ENCODE measurements around the gene F11R. TPM values are rescaled to one million over a fixed set of nuclear protein-coding genes. Genes with fewer than 3 reads are reported as not detected.

F11R gene
- total RNA-seq, 6 experiments from 2014 or later: 0.05 to 0.38 (median 0.14) TPM; not detected in 2

DNA sequence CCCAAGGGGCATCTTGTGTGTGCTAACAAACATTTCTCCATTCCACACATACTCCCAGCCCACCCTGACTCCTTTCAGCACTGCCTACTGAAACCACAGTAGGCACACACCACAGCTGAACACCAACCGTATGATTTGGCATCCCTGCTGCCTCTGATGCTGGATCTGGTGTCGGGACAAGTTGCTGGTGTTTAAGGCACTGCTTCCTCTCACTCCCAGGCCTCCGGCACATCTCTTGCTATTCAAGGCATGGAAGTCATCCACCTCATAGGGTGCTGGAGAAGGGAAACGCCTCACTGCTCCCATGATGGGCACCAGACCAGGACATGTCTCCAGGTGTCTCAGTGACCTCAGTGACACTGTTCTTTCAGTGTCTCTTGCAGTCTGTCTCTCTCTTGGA, 64.0 kb downstream of the F11R start:
- TF ChIP-seq CTCF (IDR thresholded peaks at IDR 0.05): no peak
- no peaks in the 10 kb centered on the region for H3K9me3 Mint-ChIP-seq
- no peak overlapping the region for H3K27ac Mint-ChIP-seq
- peaks cover 27% of the 10 kb centered on the region for H3K27me3 Mint-ChIP-seq (ENCODE audit: insufficient read depth)
- DNase-seq: no peak
- H3K4me3 Mint-ChIP-seq: no peak overlapping the region
- H3K36me3 Mint-ChIP-seq (ENCODE audit: low read depth): no peaks in the 10 kb centered on the region
- no peaks in the 10 kb centered on the region for H3K4me1 Mint-ChIP-seq (ENCODE audit: low read depth)

- peak; percentile 82 for TF ChIP-seq CTCF (IDR thresholded peaks at IDR 0.05)
- Mint-ChIP-seq H3K27ac (no peak within 1 kb of the TSS), H3K36me3 (ENCODE audit: low read depth) (no peaks in the 10 kb centered on the region), H3K9me3 (no peaks in the 10 kb centered on the region), H3K4me3 (no peak within 1 kb of the TSS), H3K27me3 (ENCODE audit: insufficient read depth) (peaks cover 22% of the 10 kb centered on the region), H3K4me1 (ENCODE audit: low read depth) (peaks cover 10% of the 10 kb centered on the region)
- peak; percentile 28 for DNase-seq
These were observed 66.5 kb downstream of the F11R start, which contains the start of gene ITLN2 for GRCh38 chr1:160954158-160955104. Gene ITLN2, minus strand, starts transcription at chr1:160954809. Its CDS starts 68 bp downstream, at chr1:160954741.

GRCh38 chr1:160953030-160953429, 67.9 kb downstream of the F11R start:
- no peak for TF ChIP-seq CTCF (IDR thresholded peaks at IDR 0.05)
- Mint-ChIP-seq H3K27me3 (ENCODE audit: insufficient read depth) (peaks cover 18% of the 10 kb centered on the region), H3K27ac (no peak overlapping the region), H3K9me3 (no peaks in the 10 kb centered on the region), H3K36me3 (ENCODE audit: low read depth) (no peaks in the 10 kb centered on the region), H3K4me3 (no peak overlapping the region), H3K4me1 (ENCODE audit: low read depth) (peaks cover 18% of the 10 kb centered on the region)
- no peak for DNase-seq

DNA sequence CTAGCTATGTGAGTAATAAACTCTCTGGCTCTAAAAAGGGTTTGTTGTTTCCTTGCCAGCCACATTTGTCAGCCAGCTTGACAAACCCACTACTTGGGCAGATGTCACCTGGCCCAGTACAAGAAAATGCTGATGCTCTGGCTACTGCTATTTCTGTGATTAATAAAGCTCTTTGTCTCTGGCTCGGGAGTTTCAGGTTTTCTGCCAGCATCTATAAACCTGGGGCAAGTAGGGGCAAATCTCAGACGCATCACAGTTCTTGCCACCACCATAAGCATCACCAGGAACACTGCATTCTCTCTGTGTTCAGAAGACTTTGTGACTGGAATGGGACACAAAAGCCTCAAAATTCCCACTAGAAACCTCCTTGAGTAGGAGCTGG, 68.8 kb downstream of the F11R start:
- Mint-ChIP-seq H3K4me1 (ENCODE audit: low read depth) (peaks cover 20% of the 10 kb centered on the region), H3K9me3 (no peaks in the 10 kb centered on the region), H3K4me3 (no peak overlapping the region), H3K36me3 (ENCODE audit: low read depth) (no peaks in the 10 kb centered on the region), H3K27ac (no peak overlapping the region), H3K27me3 (ENCODE audit: insufficient read depth) (peaks cover 24% of the 10 kb centered on the region)
- no peak for TF ChIP-seq CTCF (IDR thresholded peaks at IDR 0.05)
- DNase-seq: no peak

DNA sequence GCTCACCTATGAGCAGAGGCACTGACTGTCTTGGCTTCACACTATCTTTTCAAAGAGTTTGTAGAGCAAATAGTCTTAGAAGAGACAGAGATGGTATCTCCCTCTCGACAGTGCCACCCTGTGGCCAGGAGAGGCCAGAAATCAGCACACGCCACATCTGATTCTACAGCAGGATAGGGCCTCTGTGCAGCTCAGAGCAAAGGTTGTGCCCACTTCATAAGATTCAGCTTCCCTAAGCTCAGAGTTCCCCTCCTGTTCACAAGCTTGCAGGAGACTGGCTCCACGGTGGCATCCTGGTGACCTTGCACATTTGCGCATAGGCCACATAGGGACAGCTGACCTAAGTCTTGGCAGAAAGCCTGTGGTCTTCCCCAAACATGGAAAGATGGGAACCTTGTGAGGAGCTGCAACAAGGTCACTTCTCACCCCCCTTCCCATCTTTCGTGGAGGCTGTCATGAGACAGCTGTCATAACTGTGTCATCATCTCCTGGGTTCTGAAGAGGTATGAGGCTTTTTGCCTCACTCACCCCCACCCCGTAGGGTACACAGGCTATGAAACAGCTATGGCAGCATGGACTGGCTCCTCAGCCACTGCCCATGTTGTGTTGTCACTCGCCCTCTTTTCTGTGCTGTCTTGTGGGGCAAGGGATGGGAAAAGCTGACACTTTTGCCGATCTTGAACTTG, 69.4 kb downstream of the F11R start:
- Mint-ChIP-seq H3K4me1 (ENCODE audit: low read depth) (peaks cover 25% of the 10 kb centered on the region), H3K27me3 (ENCODE audit: insufficient read depth) (peaks cover 27% of the 10 kb centered on the region), H3K36me3 (ENCODE audit: low read depth) (no peaks in the 10 kb centered on the region), H3K4me3 (no peak overlapping the region), H3K27ac (no peak overlapping the region), H3K9me3 (no peaks in the 10 kb centered on the region)
- peak; percentile 46 for DNase-seq
- peak; percentile 84 for TF ChIP-seq CTCF (IDR thresholded peaks at IDR 0.05)

Measured in HFFc6 (cell line).